Activated T-cell treated with anti-CD3 and anti-CD28 coated beads for 24 hours (primary cell): ENCODE measurements around the gene BCL6.

ENCODE experiments used
- DNase-seq: peaks from one replicate; pipeline ENCODE4 v3.0.0-alpha.2; 2020; ENCODE audit warnings: low read depth

Gene BCL6

GRCh38 chr3:187738331-187739093 lies 6.8 kb downstream of the BCL6 start:
- DNase-seq = peak; percentile 66

DNA sequence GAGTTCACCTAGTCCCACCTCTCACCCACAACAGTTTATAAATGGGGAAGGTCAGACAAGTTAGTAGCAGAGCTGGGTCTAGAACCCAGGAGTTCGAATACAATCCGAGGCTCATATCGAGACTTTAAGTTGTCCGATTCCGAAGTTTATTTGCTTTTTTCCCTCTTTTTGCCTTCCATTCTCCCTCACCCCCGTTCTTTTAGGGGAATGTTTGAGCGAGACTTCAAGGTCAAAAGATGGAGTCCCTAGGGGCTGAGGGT lies 7.3 kb downstream of the BCL6 start:
- DNase-seq = no peak

- peak; percentile 41 for DNase-seq
Measured at GRCh38 chr3:187737368-187738070, 7.7 kb downstream of the BCL6 start.

DNA sequence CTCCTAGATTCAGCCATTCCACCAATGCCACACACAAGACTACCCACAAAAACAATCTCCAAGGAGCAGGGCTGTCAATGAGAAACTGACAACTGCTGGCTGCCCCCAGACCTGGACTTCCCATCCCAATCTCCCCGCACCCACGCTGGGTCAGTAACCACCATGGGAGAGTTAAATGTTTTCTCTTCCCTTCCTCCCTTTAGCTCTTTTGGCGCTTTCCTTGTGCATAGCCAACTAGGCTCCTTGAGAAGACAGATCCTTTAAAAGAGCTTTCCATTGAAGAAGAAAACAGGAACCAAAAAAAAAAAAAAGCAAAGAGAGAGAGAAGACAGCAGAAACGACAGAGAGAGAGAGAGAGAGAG lies 8.3 kb downstream of the BCL6 start:
- no peak for DNase-seq

GRCh38 chr3:187736418-187736871 lies 8.8 kb downstream of the BCL6 start:
- DNase-seq = no peak

- no peak for DNase-seq
Measured at GRCh38 chr3:187735837-187736236, 9.4 kb downstream of the BCL6 start.

DNA sequence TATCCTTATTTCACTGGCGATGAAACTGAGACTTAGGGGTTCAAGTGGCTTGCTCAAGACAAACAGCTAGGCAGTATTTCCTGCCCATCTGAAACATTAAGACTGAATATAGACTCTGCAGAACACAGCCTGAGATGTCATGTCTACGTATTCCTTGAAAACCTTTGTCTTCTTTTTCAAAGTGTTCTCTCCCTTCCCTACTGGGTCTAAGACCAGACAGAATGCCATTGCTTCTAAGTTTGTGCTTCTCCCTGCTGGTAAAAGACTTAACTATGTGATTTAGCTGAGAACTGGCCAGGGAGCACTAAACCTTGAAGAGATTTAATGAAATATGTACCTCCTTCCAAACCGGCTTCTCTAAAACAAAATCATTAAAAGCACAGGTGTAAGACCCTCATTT lies 9.9 kb downstream of the BCL6 start:
- DNase-seq = no peak

- no peak for DNase-seq
Measured at GRCh38 chr3:187734841-187735240, 10.4 kb downstream of the BCL6 start.

GRCh38 chr3:187733371-187733770 lies 11.9 kb downstream of the BCL6 start:
- DNase-seq = no peak

- no peak for DNase-seq
Measured at GRCh38 chr3:187729598-187729997, 15.7 kb downstream of the BCL6 start.

- no peak for DNase-seq
Measured at GRCh38 chr3:187728940-187729583, 16.2 kb downstream of the BCL6 start.

DNA sequence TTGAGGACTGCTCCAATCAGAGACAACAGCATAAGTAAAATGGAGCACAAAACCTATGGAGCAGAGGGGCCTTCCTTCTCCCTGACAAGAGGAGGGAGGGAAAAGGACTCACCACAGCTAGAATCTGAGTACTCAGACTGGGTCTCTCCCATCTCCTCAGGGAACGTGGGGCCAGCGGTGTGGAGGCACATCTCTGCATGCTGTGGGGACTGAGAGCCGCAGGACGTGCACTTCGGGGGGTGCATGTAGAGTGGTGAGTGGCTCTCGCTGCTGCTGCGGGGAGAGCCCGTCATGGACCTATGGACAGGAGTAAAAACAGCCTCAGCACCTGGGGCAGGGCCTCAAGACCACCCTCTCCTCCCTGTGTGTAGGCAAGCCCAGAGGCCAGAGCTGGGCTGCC lies 17.0 kb downstream of the BCL6 start:
- DNase-seq = no peak

DNA sequence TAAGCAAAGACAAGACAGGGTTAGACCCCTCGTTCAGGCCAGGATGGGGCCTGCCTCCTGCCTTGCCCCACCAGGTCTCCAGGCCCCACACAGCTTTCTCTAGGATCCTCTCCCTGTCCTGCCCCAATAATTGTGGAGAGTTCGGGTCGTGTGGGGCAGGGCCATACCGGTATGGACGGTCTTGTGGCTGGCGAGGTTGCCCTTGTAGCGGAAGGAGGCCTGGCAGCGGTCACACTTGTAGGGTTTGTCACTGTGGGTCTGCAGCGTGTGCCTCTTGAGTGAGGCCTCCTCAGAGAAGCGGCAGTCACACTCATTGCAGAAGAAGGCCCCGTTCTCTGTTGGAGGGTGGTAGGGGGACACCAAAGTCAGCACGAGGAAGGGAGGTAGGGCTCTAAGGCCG lies 18.7 kb downstream of the BCL6 start:
- no peak for DNase-seq

DNA sequence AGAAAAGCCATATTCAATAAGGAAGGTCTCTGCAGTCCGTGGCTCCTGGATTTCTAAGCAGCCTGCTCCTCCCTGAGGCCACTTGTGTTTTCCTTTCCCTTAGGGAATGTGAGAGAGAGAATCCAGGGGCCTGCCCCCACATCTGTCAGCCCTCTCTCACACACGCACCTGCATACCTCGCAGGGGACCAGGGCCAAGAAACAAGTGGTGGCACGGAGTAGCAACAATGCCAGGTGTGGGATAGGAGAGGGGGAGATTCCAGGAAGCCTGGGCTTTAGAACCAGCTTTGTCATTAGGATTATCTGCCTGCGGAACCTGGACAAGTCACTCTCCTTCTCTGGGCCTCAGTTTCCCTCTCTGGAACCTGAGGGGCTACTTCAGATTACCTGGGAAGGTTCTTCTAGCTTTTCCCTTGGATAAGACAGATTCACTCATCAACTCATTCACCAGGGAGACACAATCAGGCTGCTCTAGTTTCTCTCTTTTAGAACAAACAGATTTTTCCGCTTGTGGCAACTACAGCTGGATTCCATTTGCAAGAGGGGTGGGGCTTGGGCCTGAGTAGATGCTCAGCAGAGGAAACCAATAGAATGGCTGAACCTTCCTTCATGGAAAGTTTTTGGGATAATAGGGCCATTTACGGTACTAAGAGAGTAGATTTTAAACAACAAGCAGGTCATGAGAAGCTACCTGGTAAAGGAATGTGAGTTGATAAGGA lies 19.5 kb downstream of the BCL6 start:
- DNase-seq = no peak

DNA sequence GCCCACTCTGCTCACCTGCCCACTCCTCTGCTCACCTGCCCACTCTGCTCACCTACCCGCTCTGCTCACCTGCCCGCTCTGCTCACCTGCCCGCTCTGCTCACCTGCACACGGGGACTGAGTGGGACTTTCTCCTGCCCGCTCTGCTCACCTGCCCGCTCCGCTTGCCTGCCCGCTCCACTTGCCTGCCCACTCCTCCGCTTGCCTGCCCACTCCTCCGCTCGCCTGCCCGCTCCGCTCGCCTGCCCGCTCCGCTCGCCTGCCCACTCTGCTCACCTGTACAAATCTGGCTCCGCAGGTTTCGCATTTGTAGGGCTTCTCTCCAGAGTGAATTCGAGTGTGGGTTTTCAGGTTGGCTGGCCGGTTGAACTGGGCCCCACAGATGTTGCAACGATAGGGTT lies 20.0 kb downstream of the BCL6 start:
- DNase-seq = no peak

GRCh38 chr3:187722206-187722612 lies 23.1 kb downstream of the BCL6 start:
- no peak for DNase-seq

GRCh38 chr3:187721055-187721454 lies 24.2 kb downstream of the BCL6 start:
- DNase-seq = no peak

DNA sequence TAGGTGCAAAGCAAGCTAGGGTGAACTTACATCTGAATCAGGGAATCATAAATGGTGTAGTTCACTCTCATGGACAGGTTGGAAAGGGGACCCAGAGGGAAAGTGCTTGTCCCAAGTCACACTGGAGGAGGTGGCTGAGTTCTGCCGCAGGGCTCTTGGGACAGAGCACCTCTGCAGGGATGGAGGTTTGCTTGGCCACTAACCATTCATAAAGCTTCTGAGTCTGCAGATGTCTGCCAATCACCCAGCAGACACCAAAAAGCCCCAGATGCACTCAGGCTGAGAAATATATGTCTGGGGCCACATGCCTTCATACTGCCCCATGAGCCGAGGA lies 25.0 kb downstream of the BCL6 start:
- DNase-seq = no peak

DNA sequence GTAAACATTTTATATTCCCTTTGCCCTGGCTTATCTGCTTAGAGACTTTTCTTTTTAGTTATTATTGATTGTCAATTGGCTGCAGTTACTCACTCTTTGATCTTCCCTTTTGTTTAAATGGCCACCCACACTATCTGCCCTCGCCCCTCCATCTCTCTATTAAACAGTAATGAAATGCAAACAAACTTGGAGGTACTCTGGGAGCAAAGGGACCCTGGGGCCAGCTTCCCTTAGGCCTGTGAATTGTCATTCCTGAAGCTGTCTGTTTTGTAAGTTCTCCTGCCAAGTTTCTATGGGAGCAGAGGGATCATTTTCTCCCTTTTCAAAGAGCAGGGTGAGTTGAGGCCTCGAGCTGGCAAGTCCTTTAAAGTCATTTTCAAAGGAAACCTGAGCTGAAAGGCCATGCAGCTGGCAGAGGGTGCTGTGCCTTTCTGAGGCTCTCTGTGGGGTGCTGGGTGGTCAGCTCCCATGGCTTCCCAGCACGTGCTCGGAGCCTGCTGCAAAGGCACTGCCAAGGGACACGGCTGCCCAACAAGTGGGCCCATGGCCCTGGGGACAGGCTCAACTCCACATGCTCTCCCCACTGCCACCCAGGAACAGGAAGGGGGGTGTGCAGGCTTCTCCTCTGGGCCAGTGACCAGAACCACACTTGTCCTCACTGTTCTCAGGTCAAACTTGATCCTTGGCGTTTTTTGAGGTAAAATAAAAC lies 25.5 kb downstream of the BCL6 start:
- DNase-seq = no peak

DNA sequence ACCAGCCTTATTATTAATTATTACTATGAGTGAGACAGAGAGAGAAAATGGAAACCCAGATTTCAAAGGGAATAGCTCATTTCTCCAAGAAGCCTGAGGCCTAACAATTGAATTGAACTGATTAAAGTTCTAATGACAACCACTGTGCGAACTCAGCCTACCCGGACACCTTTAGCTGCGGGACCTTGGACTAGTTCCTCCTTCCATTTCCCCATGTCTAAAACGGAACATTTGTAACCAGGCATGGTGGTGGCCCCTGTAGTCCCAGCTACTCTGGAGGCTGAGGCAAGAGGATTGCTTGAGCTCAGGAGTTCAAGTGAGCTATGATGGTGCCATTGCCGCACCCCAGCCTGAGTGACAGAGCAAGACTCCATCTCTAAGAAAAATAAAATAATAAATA lies 26.5 kb downstream of the BCL6 start:
- no peak for DNase-seq

GRCh38 chr3:187717572-187717971 lies 27.7 kb downstream of the BCL6 start:
- DNase-seq = no peak

- peak; percentile 66 for DNase-seq
Measured at GRCh38 chr3:187714404-187714979, 30.8 kb downstream of the BCL6 start.
